ENCODE measurements around the gene RIPK4. TPM values are rescaled to one million over a fixed set of nuclear protein-coding genes. Genes with fewer than 3 reads are reported as not detected.
"Not testable (repeated sequence)": the region's sequence is repeated elsewhere in the genome, so short reads cannot be mapped to it uniquely, and the experiment has no call there.

The RIPK4 gene
- total and polyA plus RNA-seq, 8 donors, result 5.8 to 10.5 (median 8.5) TPM

DNA sequence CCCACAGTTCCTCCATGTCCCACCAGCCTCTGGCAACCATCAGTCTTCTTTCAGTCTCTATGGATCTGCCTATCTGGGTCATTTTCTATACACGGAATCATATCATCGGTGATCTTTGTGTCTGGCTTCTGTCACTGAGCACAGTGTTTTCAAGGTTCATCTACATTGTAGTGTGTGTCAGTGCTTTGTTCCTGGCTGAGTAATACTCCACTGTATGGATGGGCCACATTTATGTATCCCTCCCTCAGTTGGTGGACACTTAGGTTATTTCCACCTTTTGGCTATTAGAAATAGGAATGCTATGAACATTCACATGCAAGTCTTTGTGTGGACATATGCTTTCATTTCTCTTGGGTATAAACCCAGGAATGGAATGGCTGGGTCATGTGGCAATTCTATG is 46.6 kb downstream of the RIPK4 start:
- Histone ChIP-seq H3K27ac (no peak overlapping the region), H3K4me3 (no peak overlapping the region), H3K27me3 (peaks cover 1 to 35% of the 10 kb centered on the region in 2 donors), H3K4me1 (no peaks in the 10 kb centered on the region), H3K36me3 (no peaks in the 10 kb centered on the region), H3K9me3 (no peaks in the 10 kb centered on the region)
- intact Hi-C loops (cut with DNase I), result no loop called here
- ATAC-seq (no peak), DNase-seq (no peak)
- TF ChIP-seq, protein P1, sequence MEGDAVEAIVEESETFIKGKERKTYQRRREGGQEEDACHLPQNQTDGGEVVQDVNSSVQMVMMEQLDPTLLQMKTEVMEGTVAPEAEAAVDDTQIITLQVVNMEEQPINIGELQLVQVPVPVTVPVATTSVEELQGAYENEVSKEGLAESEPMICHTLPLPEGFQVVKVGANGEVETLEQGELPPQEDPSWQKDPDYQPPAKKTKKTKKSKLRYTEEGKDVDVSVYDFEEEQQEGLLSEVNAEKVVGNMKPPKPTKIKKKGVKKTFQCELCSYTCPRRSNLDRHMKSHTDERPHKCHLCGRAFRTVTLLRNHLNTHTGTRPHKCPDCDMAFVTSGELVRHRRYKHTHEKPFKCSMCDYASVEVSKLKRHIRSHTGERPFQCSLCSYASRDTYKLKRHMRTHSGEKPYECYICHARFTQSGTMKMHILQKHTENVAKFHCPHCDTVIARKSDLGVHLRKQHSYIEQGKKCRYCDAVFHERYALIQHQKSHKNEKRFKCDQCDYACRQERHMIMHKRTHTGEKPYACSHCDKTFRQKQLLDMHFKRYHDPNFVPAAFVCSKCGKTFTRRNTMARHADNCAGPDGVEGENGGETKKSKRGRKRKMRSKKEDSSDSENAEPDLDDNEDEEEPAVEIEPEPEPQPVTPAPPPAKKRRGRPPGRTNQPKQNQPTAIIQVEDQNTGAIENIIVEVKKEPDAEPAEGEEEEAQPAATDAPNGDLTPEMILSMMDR (IDR thresholded peaks at IDR 0.05), result no peak

DNA sequence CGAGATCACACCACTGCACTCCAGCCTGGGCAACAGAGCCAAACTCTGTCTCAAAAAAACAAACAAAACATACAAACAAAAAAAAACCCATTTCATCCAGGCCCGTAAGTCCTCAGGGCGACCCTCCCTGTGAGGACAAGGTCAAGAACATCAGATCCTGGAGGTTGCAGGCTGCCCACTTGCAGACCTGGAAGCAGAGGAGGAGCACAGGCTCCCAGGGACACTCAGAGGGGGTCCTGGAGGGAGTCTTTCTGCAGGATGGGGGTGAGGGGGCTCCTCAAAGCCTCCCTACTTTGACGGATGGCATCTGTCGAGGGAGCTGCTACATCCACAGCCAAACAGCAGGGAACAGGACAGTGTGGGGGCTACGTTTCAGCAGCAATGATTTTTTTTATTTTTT is 47.2 kb downstream of the RIPK4 start:
- H3K36me3 ChIP-seq, result no peaks in the 10 kb centered on the region
- no peak for DNase-seq
- H3K4me1 ChIP-seq, result no peaks in the 10 kb centered on the region
- no peak for ATAC-seq
- no peak overlapping the region for H3K4me3 ChIP-seq
- peaks cover 0 to 37% of the 10 kb centered on the region in 2 donors for H3K27me3 ChIP-seq
- no peak overlapping the region for H3K27ac ChIP-seq
- no peaks in the 10 kb centered on the region for H3K9me3 ChIP-seq
- TF ChIP-seq, protein P1 (IDR thresholded peaks at IDR 0.05), result no peak
- intact Hi-C loops (cut with DNase I), result no loop called here

DNA sequence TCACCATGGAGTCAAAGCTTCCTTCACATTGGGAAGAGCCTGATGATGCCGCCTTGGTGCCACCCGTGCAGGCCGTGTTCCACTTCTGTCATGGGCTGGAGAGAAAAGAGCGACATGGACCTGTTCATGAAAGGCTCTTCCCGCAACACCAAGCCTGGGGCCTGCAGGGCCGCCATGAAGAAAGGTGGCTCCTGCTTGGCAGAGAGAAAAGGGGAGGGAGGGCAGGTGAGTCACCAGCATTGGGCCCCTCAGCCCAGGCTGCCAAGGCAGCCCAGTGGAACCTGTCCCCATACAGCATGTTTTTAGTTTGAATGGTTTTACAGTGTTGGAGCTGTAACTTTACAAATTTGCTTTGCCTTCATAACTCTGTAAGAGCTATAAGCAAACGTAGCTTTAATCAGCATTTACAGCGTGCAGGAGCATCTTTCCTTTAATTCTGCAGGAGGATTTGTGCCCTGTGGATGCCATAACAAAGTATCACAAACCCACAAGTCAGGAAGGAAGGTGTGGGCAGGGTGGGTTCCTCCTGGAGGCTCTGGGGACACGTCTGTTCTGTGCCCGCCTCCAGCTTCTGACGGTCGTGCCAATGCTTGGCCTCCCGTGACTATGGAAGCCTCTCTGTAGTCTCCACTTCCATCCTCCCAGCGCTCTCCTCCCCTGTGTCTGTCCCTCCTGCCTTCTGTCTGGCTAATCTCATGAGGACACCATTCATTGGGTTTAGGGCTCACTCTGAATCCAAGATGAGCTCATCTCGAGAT is 49.1 kb downstream of the RIPK4 start:
- TF ChIP-seq, protein P1 (IDR thresholded peaks at IDR 0.05), result no peak
- intact Hi-C loops (cut with DNase I), result no loop called here
- H3K36me3 ChIP-seq, result no peaks in the 10 kb centered on the region

DNA sequence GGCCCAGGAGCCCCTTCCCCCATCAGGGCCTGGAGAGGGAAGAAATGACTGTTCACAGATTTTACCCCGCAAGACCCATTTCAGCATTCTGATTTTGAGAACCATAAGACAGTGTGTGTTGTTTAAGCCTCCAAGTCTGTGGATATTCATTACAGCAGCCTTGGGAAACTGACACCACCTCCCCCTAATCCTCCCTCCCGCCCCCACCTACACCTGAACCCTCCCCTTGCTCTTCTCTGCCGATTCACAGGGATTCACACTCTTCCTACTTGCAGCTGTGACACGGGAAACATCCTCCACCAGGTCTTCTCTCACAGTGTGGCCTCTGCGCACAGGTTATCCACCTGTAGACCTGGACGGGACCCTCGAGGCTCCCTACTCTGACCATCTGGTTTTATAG is 50.1 kb downstream of the RIPK4 start:
- no peak for ATAC-seq
- no peaks in the 10 kb centered on the region for H3K4me1 ChIP-seq
- H3K4me3 ChIP-seq, result no peak overlapping the region
- no peak overlapping the region for H3K27ac ChIP-seq
- intact Hi-C loops (cut with DNase I), result no loop called here
- H3K27me3 ChIP-seq, result peaks cover 6 to 43% of the 10 kb centered on the region in 2 donors
- H3K9me3 ChIP-seq, result no peaks in the 10 kb centered on the region
- TF ChIP-seq, protein P1 (IDR thresholded peaks at IDR 0.05), result no peak
- no peak for DNase-seq
- no peaks in the 10 kb centered on the region for H3K36me3 ChIP-seq

More for the DNA sequence above, 49.1 kb downstream of the RIPK4 start:
- H3K9me3 ChIP-seq, result no peaks in the 10 kb centered on the region
- no peak overlapping the region for H3K4me3 ChIP-seq
- no peak overlapping the region for H3K27ac ChIP-seq
- H3K4me1 ChIP-seq, result no peaks in the 10 kb centered on the region
- no peak for DNase-seq
- no peak for ATAC-seq
- H3K27me3 ChIP-seq, result peaks cover 6 to 37% of the 10 kb centered on the region in 2 donors

DNA sequence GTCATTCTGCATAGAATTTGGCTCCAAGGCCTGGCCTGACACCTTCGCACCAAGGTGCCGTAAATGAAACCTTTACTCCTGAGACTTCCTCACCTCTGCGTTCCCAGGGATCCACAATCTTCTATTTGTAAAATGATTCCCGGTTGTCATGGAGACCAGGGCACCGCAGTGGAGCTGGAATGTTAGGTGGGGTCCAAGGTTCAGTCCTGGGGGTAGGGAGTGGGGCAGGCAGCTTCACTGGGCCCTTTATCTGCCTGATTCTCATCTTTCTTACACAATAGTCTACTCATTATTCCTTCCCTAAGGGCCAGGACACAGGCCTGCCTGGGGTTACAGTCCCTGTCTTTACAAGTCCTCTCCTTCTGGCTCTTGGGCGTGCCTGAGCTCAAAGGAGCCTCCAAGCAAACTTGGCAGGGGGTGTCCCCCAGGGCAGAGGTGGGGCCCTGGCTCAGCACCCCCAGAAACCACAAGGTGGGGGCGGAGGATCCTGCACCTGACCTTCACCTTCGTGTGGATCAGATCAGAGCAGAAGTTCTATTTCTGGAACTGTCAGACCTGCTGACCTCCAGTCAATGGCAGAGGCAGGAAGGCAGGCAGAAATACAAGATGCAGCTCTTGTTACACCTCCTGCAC is 51.1 kb downstream of the RIPK4 start:
- no peak for ATAC-seq
- H3K4me3 ChIP-seq, result no peak overlapping the region
- TF ChIP-seq, protein P1 (IDR thresholded peaks at IDR 0.05), result no peak
- no peak overlapping the region for H3K27ac ChIP-seq
- no peaks in the 10 kb centered on the region for H3K36me3 ChIP-seq
- no peaks in the 10 kb centered on the region for H3K9me3 ChIP-seq
- H3K27me3 ChIP-seq, result peaks cover 6 to 53% of the 10 kb centered on the region in 2 donors
- no peaks in the 10 kb centered on the region for H3K4me1 ChIP-seq
- no peak for DNase-seq
- intact Hi-C loops (cut with DNase I), result no loop called here

DNA sequence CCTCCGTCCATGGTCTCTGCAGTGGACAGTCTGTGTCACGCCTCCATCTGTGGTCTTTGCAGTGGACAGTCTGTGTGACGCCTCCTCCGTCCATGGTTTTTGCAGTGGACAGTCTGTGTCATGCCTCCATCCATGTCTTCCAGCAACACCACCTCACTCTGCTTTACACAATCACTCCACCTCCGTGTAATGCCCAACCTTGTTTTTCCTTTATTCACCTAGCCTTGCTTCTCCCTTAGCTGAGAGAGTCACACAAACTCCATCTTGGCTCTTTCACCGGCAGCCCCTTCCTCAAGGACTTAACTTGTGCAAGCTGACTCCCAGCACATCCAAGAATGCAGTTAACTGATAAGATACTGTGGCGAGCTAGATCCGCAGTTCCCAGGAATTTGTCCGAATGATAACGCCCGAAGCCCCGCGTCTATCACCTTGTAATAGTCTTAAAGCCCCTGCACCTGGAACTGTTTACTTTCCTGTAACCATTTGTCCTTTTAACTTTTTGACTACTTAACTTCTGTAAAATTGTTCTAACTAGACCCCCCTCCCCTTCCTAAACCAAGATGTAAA is 52.5 kb downstream of the RIPK4 start:
- H3K27ac ChIP-seq; H3K4me3 ChIP-seq; ATAC-seq; H3K4me1 ChIP-seq; H3K9me3 ChIP-seq; DNase-seq; H3K36me3 ChIP-seq; intact Hi-C loops (cut with DNase I): not testable (repeated sequence)
- H3K27me3 ChIP-seq, result peaks cover 6 to 59% of the 10 kb centered on the region in 2 donors
